Measurements from ENCODE around the gene NLRP12.

DNA sequence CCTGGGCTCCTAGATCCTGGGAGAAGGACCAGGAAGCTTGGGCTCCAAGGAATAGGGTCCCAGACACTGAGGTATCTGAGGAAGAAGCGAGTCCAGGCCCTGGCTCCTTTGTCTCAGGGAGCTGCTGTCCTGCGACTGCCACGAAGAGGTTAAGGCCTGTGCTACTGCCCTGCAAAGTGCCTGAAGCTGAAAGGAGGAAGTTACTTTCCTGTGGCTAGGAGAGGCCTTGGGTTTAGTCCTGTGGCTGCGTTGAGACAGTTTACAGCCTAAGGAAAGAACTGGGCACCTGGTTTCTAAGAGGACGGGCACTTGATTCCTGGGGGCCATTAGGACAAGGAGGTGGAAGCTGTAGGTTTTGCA is 46.4 kb upstream of the NLRP12 start:
- TF ChIP-seq, protein P1, sequence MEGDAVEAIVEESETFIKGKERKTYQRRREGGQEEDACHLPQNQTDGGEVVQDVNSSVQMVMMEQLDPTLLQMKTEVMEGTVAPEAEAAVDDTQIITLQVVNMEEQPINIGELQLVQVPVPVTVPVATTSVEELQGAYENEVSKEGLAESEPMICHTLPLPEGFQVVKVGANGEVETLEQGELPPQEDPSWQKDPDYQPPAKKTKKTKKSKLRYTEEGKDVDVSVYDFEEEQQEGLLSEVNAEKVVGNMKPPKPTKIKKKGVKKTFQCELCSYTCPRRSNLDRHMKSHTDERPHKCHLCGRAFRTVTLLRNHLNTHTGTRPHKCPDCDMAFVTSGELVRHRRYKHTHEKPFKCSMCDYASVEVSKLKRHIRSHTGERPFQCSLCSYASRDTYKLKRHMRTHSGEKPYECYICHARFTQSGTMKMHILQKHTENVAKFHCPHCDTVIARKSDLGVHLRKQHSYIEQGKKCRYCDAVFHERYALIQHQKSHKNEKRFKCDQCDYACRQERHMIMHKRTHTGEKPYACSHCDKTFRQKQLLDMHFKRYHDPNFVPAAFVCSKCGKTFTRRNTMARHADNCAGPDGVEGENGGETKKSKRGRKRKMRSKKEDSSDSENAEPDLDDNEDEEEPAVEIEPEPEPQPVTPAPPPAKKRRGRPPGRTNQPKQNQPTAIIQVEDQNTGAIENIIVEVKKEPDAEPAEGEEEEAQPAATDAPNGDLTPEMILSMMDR (conservative IDR thresholded peaks at IDR 0.05; ENCODE audit: low read depth in 2 of 2): no peak
- TF ChIP-seq, protein P2, sequence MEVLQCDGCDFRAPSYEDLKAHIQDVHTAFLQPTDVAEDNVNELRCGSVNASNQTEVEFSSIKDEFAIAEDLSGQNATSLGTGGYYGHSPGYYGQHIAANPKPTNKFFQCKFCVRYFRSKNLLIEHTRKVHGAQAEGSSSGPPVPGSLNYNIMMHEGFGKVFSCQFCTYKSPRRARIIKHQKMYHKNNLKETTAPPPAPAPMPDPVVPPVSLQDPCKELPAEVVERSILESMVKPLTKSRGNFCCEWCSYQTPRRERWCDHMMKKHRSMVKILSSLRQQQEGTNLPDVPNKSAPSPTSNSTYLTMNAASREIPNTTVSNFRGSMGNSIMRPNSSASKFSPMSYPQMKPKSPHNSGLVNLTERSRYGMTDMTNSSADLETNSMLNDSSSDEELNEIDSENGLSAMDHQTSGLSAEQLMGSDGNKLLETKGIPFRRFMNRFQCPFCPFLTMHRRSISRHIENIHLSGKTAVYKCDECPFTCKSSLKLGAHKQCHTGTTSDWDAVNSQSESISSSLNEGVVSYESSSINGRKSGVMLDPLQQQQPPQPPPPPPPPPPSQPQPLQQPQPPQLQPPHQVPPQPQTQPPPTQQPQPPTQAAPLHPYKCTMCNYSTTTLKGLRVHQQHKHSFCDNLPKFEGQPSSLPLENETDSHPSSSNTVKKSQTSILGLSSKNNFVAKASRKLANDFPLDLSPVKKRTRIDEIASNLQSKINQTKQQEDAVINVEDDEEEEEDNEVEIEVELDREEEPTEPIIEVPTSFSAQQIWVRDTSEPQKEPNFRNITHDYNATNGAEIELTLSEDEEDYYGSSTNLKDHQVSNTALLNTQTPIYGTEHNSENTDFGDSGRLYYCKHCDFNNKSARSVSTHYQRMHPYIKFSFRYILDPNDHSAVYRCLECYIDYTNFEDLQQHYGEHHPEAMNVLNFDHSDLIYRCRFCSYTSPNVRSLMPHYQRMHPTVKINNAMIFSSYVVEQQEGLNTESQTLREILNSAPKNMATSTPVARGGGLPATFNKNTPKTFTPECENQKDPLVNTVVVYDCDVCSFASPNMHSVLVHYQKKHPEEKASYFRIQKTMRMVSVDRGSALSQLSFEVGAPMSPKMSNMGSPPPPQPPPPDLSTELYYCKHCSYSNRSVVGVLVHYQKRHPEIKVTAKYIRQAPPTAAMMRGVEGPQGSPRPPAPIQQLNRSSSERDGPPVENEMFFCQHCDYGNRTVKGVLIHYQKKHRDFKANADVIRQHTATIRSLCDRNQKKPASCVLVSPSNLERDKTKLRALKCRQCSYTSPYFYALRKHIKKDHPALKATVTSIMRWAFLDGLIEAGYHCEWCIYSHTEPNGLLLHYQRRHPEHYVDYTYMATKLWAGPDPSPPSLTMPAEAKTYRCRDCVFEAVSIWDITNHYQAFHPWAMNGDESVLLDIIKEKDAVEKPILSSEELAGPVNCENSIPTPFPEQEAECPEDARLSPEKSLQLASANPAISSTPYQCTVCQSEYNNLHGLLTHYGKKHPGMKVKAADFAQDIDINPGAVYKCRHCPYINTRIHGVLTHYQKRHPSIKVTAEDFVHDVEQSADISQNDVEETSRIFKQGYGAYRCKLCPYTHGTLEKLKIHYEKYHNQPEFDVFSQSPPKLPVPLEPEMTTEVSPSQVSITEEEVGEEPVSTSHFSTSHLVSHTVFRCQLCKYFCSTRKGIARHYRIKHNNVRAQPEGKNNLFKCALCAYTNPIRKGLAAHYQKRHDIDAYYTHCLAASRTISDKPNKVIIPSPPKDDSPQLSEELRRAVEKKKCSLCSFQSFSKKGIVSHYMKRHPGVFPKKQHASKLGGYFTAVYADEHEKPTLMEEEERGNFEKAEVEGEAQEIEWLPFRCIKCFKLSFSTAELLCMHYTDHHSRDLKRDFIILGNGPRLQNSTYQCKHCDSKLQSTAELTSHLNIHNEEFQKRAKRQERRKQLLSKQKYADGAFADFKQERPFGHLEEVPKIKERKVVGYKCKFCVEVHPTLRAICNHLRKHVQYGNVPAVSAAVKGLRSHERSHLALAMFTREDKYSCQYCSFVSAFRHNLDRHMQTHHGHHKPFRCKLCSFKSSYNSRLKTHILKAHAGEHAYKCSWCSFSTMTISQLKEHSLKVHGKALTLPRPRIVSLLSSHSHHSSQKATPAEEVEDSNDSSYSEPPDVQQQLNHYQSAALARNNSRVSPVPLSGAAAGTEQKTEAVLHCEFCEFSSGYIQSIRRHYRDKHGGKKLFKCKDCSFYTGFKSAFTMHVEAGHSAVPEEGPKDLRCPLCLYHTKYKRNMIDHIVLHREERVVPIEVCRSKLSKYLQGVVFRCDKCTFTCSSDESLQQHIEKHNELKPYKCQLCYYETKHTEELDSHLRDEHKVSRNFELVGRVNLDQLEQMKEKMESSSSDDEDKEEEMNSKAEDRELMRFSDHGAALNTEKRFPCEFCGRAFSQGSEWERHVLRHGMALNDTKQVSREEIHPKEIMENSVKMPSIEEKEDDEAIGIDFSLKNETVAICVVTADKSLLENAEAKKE (CRISPR knock-in tag; IDR thresholded peaks at IDR 0.05): no peak
- no peak for TF ChIP-seq EZH2phosphoT487 (IDR thresholded peaks at IDR 0.05; ENCODE audit: unreplicated experiment)

Data from GM23338 (cell line).